ENCODE results near the gene KRT36. TPM values are rescaled to one million over a fixed set of nuclear protein-coding genes. Genes with fewer than 3 reads are reported as not detected.

KRT36 gene
- total and polyA plus RNA-seq, 10 of the 15 experiments (the other 5 are each of a cell fraction or from before 2014, with no cell fraction given) = not detected

DNA sequence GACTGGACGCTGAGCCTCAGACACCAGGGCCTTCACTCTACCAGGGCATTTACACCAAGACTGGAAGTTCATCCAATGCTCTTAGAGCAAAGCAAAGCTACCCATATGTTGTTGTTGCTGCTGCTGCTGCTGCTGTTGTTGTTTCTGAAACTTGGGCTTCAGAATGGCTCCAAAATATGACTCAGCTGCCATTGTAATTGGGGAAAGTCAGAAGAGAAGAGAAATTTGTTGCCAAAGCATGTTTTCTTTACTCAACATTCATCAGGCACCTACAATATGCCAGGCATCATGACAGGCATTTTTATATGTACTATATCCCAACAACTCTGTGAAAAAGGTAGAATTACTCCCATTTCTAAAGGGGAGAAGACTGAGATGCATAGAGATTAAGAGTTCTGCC is 34.5 kb downstream of the KRT36 start (continued):
- TF ChIP-seq, protein P1, sequence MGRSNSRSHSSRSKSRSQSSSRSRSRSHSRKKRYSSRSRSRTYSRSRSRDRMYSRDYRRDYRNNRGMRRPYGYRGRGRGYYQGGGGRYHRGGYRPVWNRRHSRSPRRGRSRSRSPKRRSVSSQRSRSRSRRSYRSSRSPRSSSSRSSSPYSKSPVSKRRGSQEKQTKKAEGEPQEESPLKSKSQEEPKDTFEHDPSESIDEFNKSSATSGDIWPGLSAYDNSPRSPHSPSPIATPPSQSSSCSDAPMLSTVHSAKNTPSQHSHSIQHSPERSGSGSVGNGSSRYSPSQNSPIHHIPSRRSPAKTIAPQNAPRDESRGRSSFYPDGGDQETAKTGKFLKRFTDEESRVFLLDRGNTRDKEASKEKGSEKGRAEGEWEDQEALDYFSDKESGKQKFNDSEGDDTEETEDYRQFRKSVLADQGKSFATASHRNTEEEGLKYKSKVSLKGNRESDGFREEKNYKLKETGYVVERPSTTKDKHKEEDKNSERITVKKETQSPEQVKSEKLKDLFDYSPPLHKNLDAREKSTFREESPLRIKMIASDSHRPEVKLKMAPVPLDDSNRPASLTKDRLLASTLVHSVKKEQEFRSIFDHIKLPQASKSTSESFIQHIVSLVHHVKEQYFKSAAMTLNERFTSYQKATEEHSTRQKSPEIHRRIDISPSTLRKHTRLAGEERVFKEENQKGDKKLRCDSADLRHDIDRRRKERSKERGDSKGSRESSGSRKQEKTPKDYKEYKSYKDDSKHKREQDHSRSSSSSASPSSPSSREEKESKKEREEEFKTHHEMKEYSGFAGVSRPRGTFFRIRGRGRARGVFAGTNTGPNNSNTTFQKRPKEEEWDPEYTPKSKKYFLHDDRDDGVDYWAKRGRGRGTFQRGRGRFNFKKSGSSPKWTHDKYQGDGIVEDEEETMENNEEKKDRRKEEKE (IDR thresholded peaks at IDR 0.05) = no peak
- TF ChIP-seq CBX5 (IDR thresholded peaks at IDR 0.05; ENCODE audit: low read depth) (no peak), BRCA1 (IDR thresholded peaks at IDR 0.05; ENCODE audit: low read depth, low read length) (no peak), MXI1 (IDR thresholded peaks at IDR 0.05; ENCODE audit: low read depth, low read length) (no peak), SREBF2 (IDR thresholded peaks at IDR 0.05; ENCODE audit: low read length) (no peak)

DNA sequence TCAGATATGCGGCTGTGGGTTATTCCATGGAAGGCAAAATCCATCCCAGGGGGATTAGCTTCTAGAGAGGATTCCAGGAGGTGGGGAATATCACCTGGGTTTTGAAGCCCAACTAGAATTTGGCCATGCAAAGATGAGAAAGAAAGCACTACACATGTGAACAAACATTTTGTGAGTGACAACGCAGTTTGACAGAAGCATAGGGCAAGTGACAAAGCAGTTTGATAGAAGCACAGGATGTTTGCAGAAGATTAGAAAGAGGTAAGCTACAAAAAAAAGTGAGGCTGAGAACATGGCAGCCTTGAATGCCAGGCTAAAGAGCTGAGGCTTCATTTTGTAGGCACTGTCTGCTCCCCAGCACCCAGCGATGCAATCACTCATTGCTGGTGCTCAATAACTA is 36.6 kb downstream of the KRT36 start:
- DNase-seq (ENCODE audit: low read depth, low spot score) = no peak
- Histone ChIP-seq H3K4me1 (ENCODE audit: control insufficient read depth, insufficient read depth, low read length) (no peaks in the 10 kb centered on the region), H3K9ac (ENCODE audit: control insufficient read depth, insufficient read depth, low read length) (no peak overlapping the region), H3K9me3 (replicated peaks; ENCODE audit: control insufficient read depth, insufficient read depth, low read length) (no peaks in the 10 kb centered on the region), H3K36me3 (ENCODE audit: control insufficient read depth in 2 of 2, insufficient read depth in 2 of 2, low read length in 1 of 2) (no peaks in the 10 kb centered on the region), H3K4me2 (ENCODE audit: control insufficient read depth, insufficient read depth) (no peak overlapping the region), H3K4me3 (no peak overlapping the region), H2AFZ (ENCODE audit: control insufficient read depth, low read depth, low read length) (no peak overlapping the region), H3K27me3 (replicated peaks in 1 of 2; ENCODE audit: control insufficient read depth in 2 of 2, insufficient read depth in 2 of 2, low read length in 1 of 2) (peaks cover 0 to 1% of the 10 kb centered on the region in 2 experiments; a peak in 1 of 4 replicates), H4K20me1 (ENCODE audit: control insufficient read depth, insufficient read depth) (no peaks in the 10 kb centered on the region; the same call in 1 of the 2 replicates), H3K27ac (ENCODE audit: control insufficient read depth, insufficient read depth) (no peak overlapping the region), H3K79me2 (ENCODE audit: control insufficient read depth, insufficient read depth, low read length) (no peaks in the 10 kb centered on the region)
- no peak for FAIRE-seq
- BruUV-seq (replicated peaks) = no TSS peak
- SMC1A ChIA-PET (ENCODE audit: uncharacterized antibody, unreplicated experiment) = no interaction called here
- intact Hi-C loops (cut with micrococcal nuclease; ENCODE audit: unreplicated experiment) (no loop called here), in situ Hi-C loops (cut with MboI) (no loop called here)
- POLR2A ChIA-PET = no interaction called here
- CTCF ChIA-PET = interaction anchor here (2.1 kb wide), 1 partner anchor 96 kb away, joined by 5 read pairs; no protein-coding TSS in a partner anchor
- RAD21 ChIA-PET (ENCODE audit: unreplicated experiment) = no interaction called here
- 31% methylated on average over 3 of the region's 3 CpGs for WGBS (ENCODE audit: insufficient coverage, insufficient replicate concordance, low lambda C conversion rate, missing lambda C conversion rate)
- TF ChIP-seq CREB1 (IDR thresholded peaks at IDR 0.05; ENCODE audit: low read depth) (no peak), WRNIP1 (IDR thresholded peaks at IDR 0.05; ENCODE audit: borderline replicate concordance, low read depth, low read length) (no peak)
- TF ChIP-seq, protein P2, sequence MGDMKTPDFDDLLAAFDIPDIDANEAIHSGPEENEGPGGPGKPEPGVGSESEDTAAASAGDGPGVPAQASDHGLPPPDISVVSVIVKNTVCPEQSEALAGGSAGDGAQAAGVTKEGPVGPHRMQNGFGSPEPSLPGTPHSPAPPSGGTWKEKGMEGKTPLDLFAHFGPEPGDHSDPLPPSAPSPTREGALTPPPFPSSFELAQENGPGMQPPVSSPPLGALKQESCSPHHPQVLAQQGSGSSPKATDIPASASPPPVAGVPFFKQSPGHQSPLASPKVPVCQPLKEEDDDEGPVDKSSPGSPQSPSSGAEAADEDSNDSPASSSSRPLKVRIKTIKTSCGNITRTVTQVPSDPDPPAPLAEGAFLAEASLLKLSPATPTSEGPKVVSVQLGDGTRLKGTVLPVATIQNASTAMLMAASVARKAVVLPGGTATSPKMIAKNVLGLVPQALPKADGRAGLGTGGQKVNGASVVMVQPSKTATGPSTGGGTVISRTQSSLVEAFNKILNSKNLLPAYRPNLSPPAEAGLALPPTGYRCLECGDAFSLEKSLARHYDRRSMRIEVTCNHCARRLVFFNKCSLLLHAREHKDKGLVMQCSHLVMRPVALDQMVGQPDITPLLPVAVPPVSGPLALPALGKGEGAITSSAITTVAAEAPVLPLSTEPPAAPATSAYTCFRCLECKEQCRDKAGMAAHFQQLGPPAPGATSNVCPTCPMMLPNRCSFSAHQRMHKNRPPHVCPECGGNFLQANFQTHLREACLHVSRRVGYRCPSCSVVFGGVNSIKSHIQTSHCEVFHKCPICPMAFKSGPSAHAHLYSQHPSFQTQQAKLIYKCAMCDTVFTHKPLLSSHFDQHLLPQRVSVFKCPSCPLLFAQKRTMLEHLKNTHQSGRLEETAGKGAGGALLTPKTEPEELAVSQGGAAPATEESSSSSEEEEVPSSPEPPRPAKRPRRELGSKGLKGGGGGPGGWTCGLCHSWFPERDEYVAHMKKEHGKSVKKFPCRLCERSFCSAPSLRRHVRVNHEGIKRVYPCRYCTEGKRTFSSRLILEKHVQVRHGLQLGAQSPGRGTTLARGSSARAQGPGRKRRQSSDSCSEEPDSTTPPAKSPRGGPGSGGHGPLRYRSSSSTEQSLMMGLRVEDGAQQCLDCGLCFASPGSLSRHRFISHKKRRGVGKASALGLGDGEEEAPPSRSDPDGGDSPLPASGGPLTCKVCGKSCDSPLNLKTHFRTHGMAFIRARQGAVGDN (IDR thresholded peaks at IDR 0.05) = no peak
- ATAC-seq = no peak
